HEK293 (cell line): ENCODE measurements around the gene RNASE4.
A peak's percentile ranks its signal among the peaks of the same experiment; 100 is the strongest.

ENCODE experiments used
- BCL11A ChIP-seq: fragments of 450-650 bp; formaldehyde crosslinking; IDR thresholded peaks from 2 replicates; pipeline ENCODE4 v1.5.1; 2016; ENCODE audit warnings: low read depth, missing biosample characterization, missing genetic modification characterization
- GFI1B ChIP-seq: fragments of 450-650 bp; formaldehyde crosslinking; IDR thresholded peaks from 2 replicates; pipeline ENCODE4 v1.5.1; 2016; ENCODE audit warnings: missing biosample characterization, missing genetic modification characterization
- IKZF3 ChIP-seq: fragments of 450-650 bp; IDR thresholded peaks from 2 replicates; pipeline ENCODE4 v1.5.0; 2018; ENCODE audit warnings: missing biosample characterization, mild to moderate bottlenecking, missing genetic modification characterization, moderate library complexity
- KLF1 ChIP-seq: fragments of 450-650 bp; formaldehyde crosslinking; IDR thresholded peaks from 2 replicates; pipeline ENCODE4 v1.5.1; 2016; ENCODE audit warnings: missing biosample characterization, missing genetic modification characterization
- PRDM1 ChIP-seq: fragments of 450-650 bp; formaldehyde crosslinking; IDR thresholded peaks from 2 replicates; pipeline ENCODE4; 2016; ENCODE audit warnings: missing biosample characterization, missing genetic modification characterization
- ZBTB10 ChIP-seq: fragments of 450-650 bp; formaldehyde crosslinking; IDR thresholded peaks from 2 replicates; pipeline ENCODE4 v1.5.1; 2016; ENCODE audit warnings: missing biosample characterization, missing genetic modification characterization
- ZBTB6 ChIP-seq: fragments of 450-650 bp; formaldehyde crosslinking; IDR thresholded peaks from 2 replicates; pipeline ENCODE4 v1.5.1; 2017; ENCODE audit warnings: missing biosample characterization, missing genetic modification characterization
- ZNF114 ChIP-seq: fragments of 450-650 bp; formaldehyde crosslinking; IDR thresholded peaks from 2 replicates; pipeline ENCODE4 v1.5.0; 2017; ENCODE audit warnings: missing biosample characterization, missing genetic modification characterization
- ZNF155 ChIP-seq: fragments of 450-650 bp; formaldehyde crosslinking; IDR thresholded peaks from 2 replicates; pipeline ENCODE4 v1.5.1; 2016; ENCODE audit warnings: missing biosample characterization, missing genetic modification characterization
- ZNF157 ChIP-seq: fragments of 450-650 bp; formaldehyde crosslinking; IDR thresholded peaks from 2 replicates; pipeline ENCODE4 v1.5.1; 2016; ENCODE audit warnings: missing biosample characterization, missing genetic modification characterization
- ZNF211 ChIP-seq: fragments of 450-650 bp; formaldehyde crosslinking; IDR thresholded peaks from 2 replicates; pipeline ENCODE4 v1.5.1; 2016; ENCODE audit warnings: low read depth, missing biosample characterization, missing genetic modification characterization
- ZNF23 ChIP-seq: fragments of 450-650 bp; formaldehyde crosslinking; IDR thresholded peaks from 2 replicates; pipeline ENCODE4 v1.5.1; 2016; ENCODE audit warnings: missing biosample characterization, missing genetic modification characterization, borderline replicate concordance
- ZNF24 ChIP-seq: fragments of 450-650 bp; formaldehyde crosslinking; IDR thresholded peaks from 2 replicates; pipeline ENCODE4 v1.5.1; 2016; ENCODE audit warnings: missing biosample characterization, missing genetic modification characterization
- ZNF280D ChIP-seq: fragments of 450-650 bp; formaldehyde crosslinking; IDR thresholded peaks from 2 replicates; pipeline ENCODE4 v1.5.1; 2016; ENCODE audit warnings: missing biosample characterization, missing genetic modification characterization
- ZNF302 ChIP-seq: fragments of 450-650 bp; formaldehyde crosslinking; IDR thresholded peaks from 2 replicates; pipeline ENCODE4 v1.5.1; 2016; ENCODE audit warnings: missing biosample characterization, missing genetic modification characterization, low read depth
- ZNF354C ChIP-seq: fragments of 450-650 bp; formaldehyde crosslinking; IDR thresholded peaks from 2 replicates; pipeline ENCODE4 v1.5.1; 2016; ENCODE audit warnings: missing biosample characterization, missing genetic modification characterization, low read depth, borderline replicate concordance
- ZNF37A ChIP-seq: fragments of 450-650 bp; IDR thresholded peaks from 2 replicates; pipeline ENCODE4 v1.5.1; 2018; ENCODE audit warnings: missing biosample characterization, missing genetic modification characterization
- ZNF423 ChIP-seq: fragments of 450-650 bp; formaldehyde crosslinking; IDR thresholded peaks from 2 replicates; pipeline ENCODE4 v1.5.1; 2016; ENCODE audit warnings: missing biosample characterization, missing genetic modification characterization
- ZNF510 ChIP-seq: fragments of 450-650 bp; formaldehyde crosslinking; IDR thresholded peaks from 2 replicates; pipeline ENCODE4 v1.5.1; 2018; ENCODE audit warnings: mild to moderate bottlenecking, missing genetic modification characterization, missing biosample characterization; ENCODE audit not compliant: insufficient replicate concordance
- ZNF518A ChIP-seq: fragments of 450-650 bp; formaldehyde crosslinking; conservative IDR thresholded peaks from 2 replicates; pipeline ENCODE4 v1.5.1; 2016; ENCODE audit warnings: low read depth, missing biosample characterization, missing genetic modification characterization
- ZNF530 ChIP-seq: fragments of 450-650 bp; formaldehyde crosslinking; IDR thresholded peaks from 2 replicates; pipeline ENCODE4 v1.5.1; 2016; ENCODE audit warnings: low read depth, missing biosample characterization, missing genetic modification characterization
- ZNF548 ChIP-seq: fragments of 450-650 bp; formaldehyde crosslinking; IDR thresholded peaks from 2 replicates; pipeline ENCODE4 v1.5.1; 2016; ENCODE audit warnings: missing biosample characterization, missing genetic modification characterization
- ZNF626 ChIP-seq: fragments of 450-650 bp; sonication (Bioruptor Pico); formaldehyde crosslinking; IDR thresholded peaks from 2 replicates; pipeline ENCODE4 v1.5.1; 2018; ENCODE audit warnings: missing biosample characterization, missing genetic modification characterization, inconsistent platforms
- ZNF747 ChIP-seq: fragments of 450-650 bp; formaldehyde crosslinking; IDR thresholded peaks from 2 replicates; pipeline ENCODE4 v1.5.1; 2016; ENCODE audit warnings: missing biosample characterization, missing genetic modification characterization
- ZNF76 ChIP-seq: fragments of 450-650 bp; formaldehyde crosslinking; IDR thresholded peaks from 2 replicates; pipeline ENCODE4; 2016; ENCODE audit warnings: low read depth, missing biosample characterization, missing genetic modification characterization, borderline replicate concordance
- ZNF776 ChIP-seq: fragments of 450-650 bp; formaldehyde crosslinking; IDR thresholded peaks from 2 replicates; pipeline ENCODE4 v1.5.0; 2017; ENCODE audit warnings: missing biosample characterization, missing genetic modification characterization, borderline replicate concordance
- ZNF792 ChIP-seq: fragments of 450-650 bp; formaldehyde crosslinking; IDR thresholded peaks from 2 replicates; pipeline ENCODE4 v1.5.1; 2016; ENCODE audit warnings: missing biosample characterization, missing genetic modification characterization

RNASE4 gene

GRCh38 chr14:20657216-20658211 is 26.8 kb upstream of the RNASE4 start (continued):
- TF ChIP-seq PRDM1 (tag by site-specific recombination) (no peak), ZNF114 (tag by site-specific recombination) (no peak), ZNF747 (no peak), GFI1B (tag by site-specific recombination) (0 out of 2 replicates have a peak, but pooled peaks have one; percentile 4), ZNF792 (tag by site-specific recombination) (no peak; the same call in 1 of the 2 replicates), ZNF37A (tag by site-specific recombination) (no peak), ZBTB6 (tag by site-specific recombination) (peak; percentile 31; the same call in 1 of the 2 replicates), ZNF76 (tag by site-specific recombination) (no peak; the same call in 1 of the 2 replicates), ZNF548 (tag by site-specific recombination) (no peak), BCL11A (tag by site-specific recombination) (peak; percentile 100), ZNF280D (tag by site-specific recombination) (no peak), ZNF155 (tag by site-specific recombination) (no peak), ZNF518A (tag by site-specific recombination) (peak; percentile 18; the same call in 1 of the 2 replicates), ZNF423 (no peak), ZNF530 (tag by site-specific recombination) (no peak), ZNF510 (tag by site-specific recombination) (no peak), ZBTB10 (tag by site-specific recombination) (peak; percentile 52; the same call in 1 of the 2 replicates), ZNF211 (tag by site-specific recombination) (no peak), ZNF23 (tag by site-specific recombination) (no peak), ZNF24 (peak; percentile 93; the same call in 1 of the 2 replicates), ZNF626 (tag by site-specific recombination) (no peak), ZNF157 (tag by site-specific recombination) (no peak), KLF1 (tag by site-specific recombination) (peak; percentile 51), ZNF354C (no peak), ZNF302 (tag by site-specific recombination) (no peak), ZNF776 (no peak), IKZF3 (peak; percentile 87)
